IgD-negative memory B cell (primary cell): Measurements from ENCODE around the gene DDX27. TPM values are rescaled to one million over a fixed set of nuclear protein-coding genes. Genes with fewer than 3 reads are reported as not detected.

Experiments
- H3K27ac Mint-ChIP-seq, 3 donors: one replicate each; pipeline ENCODE4 v1.8.0; 2020 to 2022; ENCODE audit warnings: mild to moderate bottlenecking in 3 of 3, mixed read lengths in 3 of 3, moderate library complexity in 1 of 3
- H3K27me3 Mint-ChIP-seq: one replicate; pipeline ENCODE4 v1.8.0; 2021; ENCODE audit warnings: mixed read lengths
- H3K36me3 Mint-ChIP-seq: one replicate; pipeline ENCODE4 v1.8.0; 2020; ENCODE audit warnings: mild to moderate bottlenecking, mixed read lengths
- H3K4me1 Mint-ChIP-seq, 3 donors: one replicate each; pipeline ENCODE4 v1.8.0; 2020 to 2022; ENCODE audit warnings: mixed read lengths in 3 of 3, mild to moderate bottlenecking in 1 of 3
- H3K4me3 Mint-ChIP-seq, 4 donors: one replicate each; pipeline ENCODE4 v1.8.0; 2020 to 2022; ENCODE audit warnings: mild to moderate bottlenecking in 4 of 4, mixed read lengths in 4 of 4, moderate library complexity in 3 of 4
- H3K9me3 Mint-ChIP-seq, 3 donors: one replicate each; pipeline ENCODE4 v1.8.0; 2020 to 2021; ENCODE audit warnings: mixed read lengths in 3 of 3, mild to moderate bottlenecking in 1 of 3
- polyA plus RNA-seq: library from polyadenylated mRNA; unstranded; fragments of 300-500 nt; fragmentation: Illumina TruSeq; gene quantifications from one replicate; pipeline ENCODE4 v1.2.3, GENCODE V29; 2021

Gene DDX27
- polyA plus RNA-seq, 1 donor from 2014 or later: 62.8 TPM

DNA sequence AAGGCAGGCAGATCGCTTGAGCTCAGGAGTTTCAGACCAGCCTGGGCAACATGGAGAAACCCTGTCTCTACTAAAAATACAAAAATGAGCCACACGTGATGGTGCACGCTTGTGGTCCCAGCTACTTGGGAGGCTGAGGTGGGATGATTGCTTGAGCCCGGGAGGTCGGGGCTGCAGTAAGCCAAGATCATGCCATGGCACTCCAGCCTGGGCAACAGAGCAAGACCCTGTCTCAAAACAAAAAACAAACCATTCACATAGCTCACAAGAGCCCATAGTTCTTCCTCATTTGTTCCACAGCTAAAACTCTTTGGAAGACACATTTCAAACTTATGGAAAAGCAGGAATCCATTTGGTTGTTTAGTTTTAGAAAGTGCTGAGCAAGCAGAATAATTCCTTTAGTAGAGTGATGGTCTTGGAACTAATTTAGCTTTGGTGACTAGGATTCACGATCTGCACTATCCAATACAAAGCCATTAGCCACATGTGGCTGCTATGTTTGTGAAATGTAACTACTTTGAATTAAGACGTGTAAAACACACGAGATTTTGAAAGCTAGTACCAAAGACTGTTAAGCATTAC is 54.6 kb downstream of the DDX27 start:
- Mint-ChIP-seq H3K27ac (no peak overlapping the region), H3K36me3 (peaks cover 17% of the 10 kb centered on the region), H3K4me1 (peaks cover 31 to 47% (median 35%) of the 10 kb centered on the region in 3 donors), H3K27me3 (no peaks in the 10 kb centered on the region), H3K9me3 (peaks cover 3 to 5% (median 3%) of the 10 kb centered on the region in 3 donors), H3K4me3 (no peak overlapping the region)

GRCh38 chr20:49275216-49275615 is 56.0 kb downstream of the DDX27 start:
- Mint-ChIP-seq H3K4me1 (peaks cover 29 to 43% (median 40%) of the 10 kb centered on the region in 3 donors), H3K36me3 (peaks cover 18% of the 10 kb centered on the region), H3K4me3 (peak overlapping the region in 2 of 4 donors; percentile 93 to 99), H3K27ac (peak overlapping the region in 2 of 3 donors; percentile 90 to 95), H3K9me3 (peaks cover 2 to 8% (median 7%) of the 10 kb centered on the region in 3 donors), H3K27me3 (no peaks in the 10 kb centered on the region)

DNA sequence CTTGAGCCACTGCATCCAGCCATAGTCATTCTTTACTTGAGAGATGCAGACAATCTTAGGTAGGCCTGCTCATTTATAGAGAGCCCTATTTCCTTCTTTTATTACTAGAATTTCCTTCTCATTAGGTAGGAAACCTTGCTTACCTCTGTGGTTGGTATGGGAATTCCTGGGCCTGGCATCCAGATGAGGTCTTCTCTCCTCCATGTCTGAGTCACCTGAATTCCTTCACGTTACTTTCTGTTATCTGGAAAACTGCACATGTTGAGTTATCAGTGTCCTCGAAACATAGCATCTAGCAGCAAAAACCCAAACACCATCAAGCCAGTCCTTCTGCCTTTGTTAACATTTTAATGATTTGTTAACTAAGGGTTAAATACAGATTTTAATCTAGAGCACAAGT is 56.4 kb downstream of the DDX27 start:
- Mint-ChIP-seq H3K4me1 (peaks cover 32 to 44% (median 40%) of the 10 kb centered on the region in 3 donors), H3K4me3 (peak overlapping the region in 3 of 4 donors; percentile 62 to 99 (median 93)), H3K27ac (peak overlapping the region; percentile 90 to 97 (median 95)), H3K36me3 (peaks cover 22% of the 10 kb centered on the region), H3K9me3 (peaks cover 3 to 11% (median 10%) of the 10 kb centered on the region in 3 donors), H3K27me3 (no peaks in the 10 kb centered on the region)

DNA sequence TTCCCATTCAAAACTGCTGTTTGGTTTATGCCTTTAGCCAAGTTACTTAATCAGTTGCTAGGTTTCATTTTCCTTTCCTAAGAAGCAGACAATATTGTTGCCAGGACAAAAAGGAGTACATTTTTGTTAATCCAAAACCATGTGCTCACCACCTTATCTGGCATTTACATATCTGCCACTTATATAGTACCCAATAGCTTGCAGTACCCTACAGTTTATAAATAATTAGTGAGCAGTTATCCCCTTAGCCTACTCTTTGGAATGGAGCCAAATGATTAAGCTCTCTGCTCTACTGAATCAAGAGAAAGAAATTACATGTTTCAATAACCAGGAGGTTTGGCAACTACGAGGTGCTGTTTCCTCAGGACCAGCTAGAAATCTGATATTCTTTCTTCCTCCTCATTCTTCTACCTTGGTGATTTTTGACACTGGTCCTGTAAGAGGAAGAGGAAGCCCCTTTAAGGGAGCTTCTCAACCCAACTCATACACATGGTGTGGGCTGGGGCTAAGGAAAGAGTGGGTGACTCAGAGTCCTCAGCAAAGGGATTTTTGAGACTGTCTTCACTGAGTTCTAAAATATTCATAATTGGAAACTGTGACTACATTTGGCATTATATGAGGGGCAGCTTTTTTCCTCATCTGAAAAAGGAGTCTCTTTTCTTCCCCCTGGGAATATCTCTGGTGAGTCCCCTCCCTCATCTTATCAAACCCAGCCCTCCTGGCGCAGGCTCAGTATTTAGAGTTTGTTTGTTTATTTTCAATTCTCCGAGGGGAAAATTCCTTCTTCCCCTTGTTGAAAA is 57.1 kb downstream of the DDX27 start:
- Mint-ChIP-seq H3K27me3 (peaks cover 2% of the 10 kb centered on the region), H3K9me3 (peaks cover 5 to 16% (median 15%) of the 10 kb centered on the region in 3 donors), H3K27ac (peak overlapping the region; percentile 95 to 100 (median 97)), H3K36me3 (peaks cover 25% of the 10 kb centered on the region), H3K4me3 (peak overlapping the region; percentile 93 to 99 (median 98)), H3K4me1 (peaks cover 34 to 50% (median 40%) of the 10 kb centered on the region in 3 donors)

GRCh38 chr20:49276961-49277785 is 58.0 kb downstream of the DDX27 start:
- Mint-ChIP-seq H3K27me3 (peaks cover 2% of the 10 kb centered on the region), H3K36me3 (peaks cover 29% of the 10 kb centered on the region), H3K27ac (peak overlapping the region; percentile 95 to 100 (median 97)), H3K4me1 (peaks cover 42 to 53% (median 43%) of the 10 kb centered on the region in 3 donors), H3K9me3 (peaks cover 5 to 22% (median 21%) of the 10 kb centered on the region in 3 donors), H3K4me3 (peak overlapping the region; percentile 93 to 99 (median 98))

DNA sequence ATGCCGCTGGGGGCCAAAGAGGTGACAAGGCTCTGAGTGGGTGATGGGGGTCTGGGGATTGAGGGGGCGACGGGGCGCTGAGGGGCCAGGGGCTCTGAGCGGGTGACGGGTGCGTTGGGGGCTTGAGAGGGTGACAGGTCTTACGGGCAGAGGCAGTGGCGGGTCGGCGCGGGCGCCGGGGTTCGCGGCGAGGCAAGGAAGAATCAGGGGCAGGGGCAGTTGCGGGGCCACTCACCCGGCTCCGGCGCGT is 58.5 kb downstream of the DDX27 start:
- H3K27me3 Mint-ChIP-seq: peaks cover 2% of the 10 kb centered on the region
- H3K4me1 Mint-ChIP-seq: peaks cover 44 to 53% (median 44%) of the 10 kb centered on the region in 3 donors
- peaks cover 34% of the 10 kb centered on the region for H3K36me3 Mint-ChIP-seq
- peak overlapping the region; percentile 93 to 99 (median 98) for H3K4me3 Mint-ChIP-seq
- H3K27ac Mint-ChIP-seq: peak overlapping the region; percentile 95 to 100 (median 97)
- H3K9me3 Mint-ChIP-seq: peaks cover 5 to 27% (median 22%) of the 10 kb centered on the region in 3 donors

DNA sequence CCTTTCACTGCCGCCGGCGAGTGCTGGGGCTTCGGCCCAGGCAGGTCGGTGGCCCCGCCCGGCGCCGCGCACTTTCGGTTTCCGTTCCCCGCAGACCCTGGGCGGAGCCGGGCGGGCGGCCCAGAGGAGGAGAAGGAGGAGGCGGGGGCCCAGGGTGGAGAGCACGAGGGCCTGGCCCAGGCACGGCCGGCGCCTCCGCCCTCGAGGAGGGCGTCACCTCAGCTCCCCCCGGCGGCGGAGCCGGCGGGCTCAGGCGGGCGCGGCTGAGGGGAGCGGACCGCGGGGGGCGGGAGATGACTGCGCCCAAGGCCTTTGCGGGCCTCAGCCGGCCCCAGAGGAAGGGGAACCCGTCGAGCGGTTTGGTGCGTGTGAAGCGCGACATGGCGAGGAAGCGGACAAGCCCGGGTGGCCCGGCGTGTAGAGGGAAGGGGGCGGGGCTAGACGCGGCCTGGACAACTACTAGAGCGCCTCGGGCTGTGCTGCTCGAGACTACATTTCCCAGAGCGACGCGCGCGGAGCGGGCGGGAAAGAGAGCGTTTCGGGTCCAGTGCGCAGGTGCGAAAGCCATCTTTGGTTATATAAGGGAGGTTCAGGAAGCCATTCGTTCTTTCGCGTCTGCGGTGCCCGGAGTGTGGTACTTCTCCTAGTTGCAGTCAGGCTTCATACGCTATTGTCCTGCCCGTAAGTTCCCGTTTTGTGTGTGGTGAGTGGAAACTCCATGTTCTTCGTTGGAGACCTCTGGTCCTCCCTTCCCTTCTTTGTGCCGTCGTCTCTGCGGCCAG is 59.0 kb downstream of the DDX27 start, which contains the start of gene ZNFX1:
Gene ZNFX1 (minus strand): TSS at position 22 of the 782 bp plus-strand sequence. CDS start 2,218 bp downstream, outside the sequence.
- H3K36me3 Mint-ChIP-seq: peaks cover 40% of the 10 kb centered on the region
- peak within 1 kb of the TSS; percentile 95 to 100 (median 97) for H3K27ac Mint-ChIP-seq
- H3K9me3 Mint-ChIP-seq: peaks cover 5 to 30% (median 23%) of the 10 kb centered on the region in 3 donors
- peak within 1 kb of the TSS; percentile 93 to 99 (median 98) for H3K4me3 Mint-ChIP-seq
- peaks cover 2% of the 10 kb centered on the region for H3K27me3 Mint-ChIP-seq
- H3K4me1 Mint-ChIP-seq: peaks cover 47 to 56% (median 49%) of the 10 kb centered on the region in 3 donors

DNA sequence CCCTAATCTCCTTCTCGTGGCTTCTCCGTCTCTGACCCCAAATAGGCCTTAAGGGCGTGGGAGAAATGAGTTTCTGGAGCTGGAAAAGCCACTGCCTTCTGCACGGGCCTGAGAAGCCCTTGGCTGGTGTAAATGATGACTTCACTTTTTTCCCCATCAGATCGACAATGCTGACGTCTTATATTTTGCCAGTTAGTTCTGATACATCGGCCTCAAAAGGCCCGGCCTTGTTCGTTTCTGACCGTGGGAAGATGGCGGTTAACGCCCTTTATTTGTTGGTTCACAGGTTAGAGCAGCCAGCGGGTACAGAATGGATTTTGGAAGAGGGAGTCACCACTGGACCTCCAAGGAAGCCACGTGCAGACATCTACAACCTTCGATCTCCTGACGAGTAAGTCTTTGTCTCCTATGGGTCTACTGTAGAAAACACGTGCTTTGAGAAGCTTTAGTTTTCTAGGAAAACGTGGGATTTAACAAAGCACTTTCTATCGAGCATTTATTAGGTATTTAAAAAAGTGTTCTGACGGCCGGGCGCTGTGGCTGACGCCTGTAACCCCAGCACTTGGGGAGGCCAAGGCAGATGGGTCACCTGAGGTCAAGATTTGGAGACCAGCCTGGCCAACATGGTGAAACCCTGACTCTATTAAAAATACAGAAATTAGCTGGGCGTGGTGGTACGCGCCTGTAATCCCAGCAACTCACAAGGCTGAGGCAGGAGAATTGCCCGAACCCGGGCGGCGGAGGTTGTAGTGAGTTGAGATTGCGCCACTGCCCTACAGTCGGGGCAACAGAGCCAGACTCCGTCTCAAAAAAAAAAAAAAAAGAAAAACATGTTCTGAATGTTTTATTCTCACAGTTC is 59.8 kb downstream of the DDX27 start:
- H3K9me3 Mint-ChIP-seq: peaks cover 5 to 38% (median 31%) of the 10 kb centered on the region in 3 donors
- peaks cover 53 to 65% (median 56%) of the 10 kb centered on the region in 3 donors for H3K4me1 Mint-ChIP-seq
- H3K36me3 Mint-ChIP-seq: peaks cover 47% of the 10 kb centered on the region
- peak overlapping the region; percentile 95 to 100 (median 97) for H3K27ac Mint-ChIP-seq
- H3K27me3 Mint-ChIP-seq: peaks cover 2% of the 10 kb centered on the region
- peak overlapping the region; percentile 93 to 99 (median 98) for H3K4me3 Mint-ChIP-seq

DNA sequence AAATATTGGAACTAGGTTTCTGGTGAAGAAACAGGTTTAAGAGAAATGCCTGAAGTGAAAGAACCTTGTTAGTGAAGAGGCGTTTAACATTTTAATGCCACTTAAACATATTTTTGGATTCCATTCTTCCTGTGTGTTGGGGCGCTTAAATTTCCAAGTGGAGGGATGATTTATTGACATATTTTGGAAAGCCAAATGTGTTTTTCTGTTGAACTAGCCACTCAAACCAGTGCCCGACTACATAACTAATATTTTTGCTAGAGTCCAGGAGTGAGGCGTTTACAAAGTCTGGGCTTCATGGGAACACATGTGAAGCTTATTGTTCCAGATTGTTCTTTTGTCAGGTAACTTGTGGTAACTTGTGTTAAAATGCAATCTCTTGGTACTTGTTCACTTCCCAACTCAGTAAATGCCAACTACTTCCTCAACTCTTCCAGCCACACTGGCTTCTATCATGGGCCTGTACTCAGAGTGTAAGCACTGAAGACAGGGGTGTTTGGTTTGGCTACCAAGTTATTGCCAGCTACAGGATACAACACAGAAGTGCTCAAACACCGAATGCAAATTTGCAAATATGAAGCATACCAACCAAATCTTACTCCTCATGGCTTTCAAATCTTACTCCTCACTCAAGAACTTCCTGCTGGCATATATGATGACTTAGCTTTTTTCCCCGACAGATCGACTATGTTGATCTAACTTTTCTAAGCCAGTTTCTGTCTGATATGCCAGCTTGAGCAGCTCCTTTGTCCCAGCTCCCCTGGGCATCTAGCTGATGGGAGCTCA is 60.7 kb downstream of the DDX27 start:
- H3K36me3 Mint-ChIP-seq: peaks cover 54% of the 10 kb centered on the region

DNA sequence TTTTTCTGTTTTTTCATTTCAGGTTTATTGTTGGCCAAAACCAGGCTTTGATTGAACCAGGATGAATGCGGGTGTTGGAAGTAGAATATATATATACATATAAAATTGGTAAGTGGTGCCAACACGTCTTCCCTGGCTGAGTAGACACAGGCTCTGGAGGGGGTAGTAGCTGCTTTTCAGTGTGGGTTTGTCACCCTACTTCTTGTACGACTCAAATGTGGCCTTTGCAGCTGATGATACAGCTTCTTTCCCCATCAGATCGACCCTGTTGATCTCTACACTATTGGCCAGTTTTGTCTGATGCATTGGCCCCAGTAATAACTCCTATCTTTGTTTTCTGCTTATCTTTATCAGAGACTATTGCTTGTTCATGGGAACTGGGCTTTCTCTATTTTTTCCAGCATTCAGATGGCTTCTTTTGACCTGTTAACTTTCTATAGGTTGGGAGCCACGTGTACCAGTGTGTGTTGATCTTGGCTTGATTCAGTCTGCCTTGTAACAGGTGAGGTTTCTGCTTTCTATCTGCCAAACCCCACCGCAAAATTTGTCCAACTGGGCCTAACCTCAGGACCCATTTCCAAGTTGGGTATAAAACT is 61.3 kb downstream of the DDX27 start:
- Mint-ChIP-seq H3K27ac (peak overlapping the region; percentile 95 to 100 (median 97)), H3K27me3 (peaks cover 2% of the 10 kb centered on the region), H3K4me3 (peak overlapping the region; percentile 93 to 99 (median 98)), H3K36me3 (peaks cover 57% of the 10 kb centered on the region), H3K9me3 (peaks cover 9 to 50% (median 39%) of the 10 kb centered on the region in 3 donors), H3K4me1 (peaks cover 57 to 74% (median 61%) of the 10 kb centered on the region in 3 donors)

More for the DNA sequence above, 60.7 kb downstream of the DDX27 start:
- Mint-ChIP-seq H3K27ac (peak overlapping the region; percentile 95 to 100 (median 97)), H3K27me3 (peaks cover 2% of the 10 kb centered on the region), H3K9me3 (peaks cover 5 to 43% (median 36%) of the 10 kb centered on the region in 3 donors), H3K4me3 (peak overlapping the region; percentile 93 to 99 (median 98)), H3K4me1 (peaks cover 57 to 69% (median 61%) of the 10 kb centered on the region in 3 donors)

DNA sequence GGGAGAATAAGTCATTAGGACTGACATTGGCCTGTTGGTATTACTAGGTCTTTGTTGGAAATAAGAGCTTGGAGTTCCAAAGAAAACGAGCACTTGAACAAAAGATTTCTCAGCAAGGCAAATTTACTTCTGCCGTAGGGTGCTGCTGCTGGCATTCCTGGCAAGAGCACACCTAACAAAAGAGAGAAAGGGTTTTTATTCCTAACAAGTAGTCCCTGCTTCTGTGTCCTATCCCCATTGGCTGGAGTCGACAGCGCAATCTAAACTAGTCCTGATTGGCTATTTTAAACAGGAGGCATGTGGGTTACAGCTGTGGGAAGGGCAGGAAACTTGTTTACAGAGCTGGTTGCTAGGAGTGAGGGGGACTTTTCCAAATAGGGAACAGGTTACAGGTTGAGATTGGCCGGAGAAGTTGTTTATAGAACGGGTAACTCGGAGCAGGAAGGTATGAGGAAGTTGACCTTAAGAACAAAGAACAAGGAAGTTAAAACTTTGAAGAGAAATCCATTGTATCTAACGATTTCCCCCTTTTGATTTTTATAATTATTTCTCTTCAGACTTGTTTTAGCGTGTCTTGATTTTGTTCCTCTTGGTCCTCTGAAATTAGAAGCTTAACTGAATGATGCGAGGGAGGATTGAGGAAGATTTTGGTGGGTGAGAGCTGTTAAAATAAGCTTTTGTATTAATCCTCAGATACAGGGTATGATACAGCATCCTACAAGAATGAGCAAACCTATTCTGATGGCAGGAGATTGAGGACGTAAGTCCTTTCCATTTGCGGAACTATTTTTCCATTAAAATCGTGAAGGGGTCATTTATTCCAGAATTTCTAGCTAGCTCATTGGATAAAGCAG is 62.1 kb downstream of the DDX27 start:
- peaks cover 64% of the 10 kb centered on the region for H3K36me3 Mint-ChIP-seq
- H3K27me3 Mint-ChIP-seq: peaks cover 2% of the 10 kb centered on the region
- peaks cover 10 to 50% (median 45%) of the 10 kb centered on the region in 3 donors for H3K9me3 Mint-ChIP-seq
- peak overlapping the region; percentile 68 to 99 (median 89) for H3K4me3 Mint-ChIP-seq
- H3K4me1 Mint-ChIP-seq: peaks cover 52 to 73% (median 55%) of the 10 kb centered on the region in 3 donors
- peak overlapping the region; percentile 91 to 99 (median 95) for H3K27ac Mint-ChIP-seq
